ENCODE results near the gene AP3B1. TPM values are rescaled to one million over a fixed set of nuclear protein-coding genes. Genes with fewer than 3 reads are reported as not detected.

Gene AP3B1
- total RNA-seq, 1 donor from 2014 or later: 37.1 TPM

DNA sequence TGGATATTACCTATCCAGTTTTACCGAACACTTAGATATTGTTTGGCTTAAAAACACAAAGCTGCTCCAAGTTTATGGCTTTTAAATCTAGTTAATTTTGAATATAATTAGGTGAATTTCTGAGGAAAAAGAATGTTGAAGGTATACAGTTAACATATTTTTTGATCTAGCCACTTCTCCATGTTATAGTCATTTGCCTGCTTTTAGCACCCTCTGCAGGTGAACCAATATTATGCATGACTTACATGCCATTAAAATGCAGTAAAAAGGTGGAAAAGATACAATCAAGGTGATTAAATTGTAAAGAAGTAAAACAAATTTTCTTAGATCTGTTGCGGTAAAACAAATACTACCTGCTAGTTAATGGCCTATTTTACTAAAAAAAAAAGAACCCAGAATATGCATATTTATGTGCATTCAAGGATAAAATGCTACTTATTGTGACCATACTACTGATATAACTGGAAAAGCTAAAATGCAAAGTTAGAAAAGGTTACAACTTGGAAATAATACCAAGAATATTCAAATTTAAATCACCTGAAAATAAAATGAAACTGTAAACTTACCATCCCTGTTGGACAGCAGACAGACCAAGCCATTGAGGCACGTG is 132.1 kb downstream of the AP3B1 start:
- DNase-seq (ENCODE audit: low spot score): no peak

DNA sequence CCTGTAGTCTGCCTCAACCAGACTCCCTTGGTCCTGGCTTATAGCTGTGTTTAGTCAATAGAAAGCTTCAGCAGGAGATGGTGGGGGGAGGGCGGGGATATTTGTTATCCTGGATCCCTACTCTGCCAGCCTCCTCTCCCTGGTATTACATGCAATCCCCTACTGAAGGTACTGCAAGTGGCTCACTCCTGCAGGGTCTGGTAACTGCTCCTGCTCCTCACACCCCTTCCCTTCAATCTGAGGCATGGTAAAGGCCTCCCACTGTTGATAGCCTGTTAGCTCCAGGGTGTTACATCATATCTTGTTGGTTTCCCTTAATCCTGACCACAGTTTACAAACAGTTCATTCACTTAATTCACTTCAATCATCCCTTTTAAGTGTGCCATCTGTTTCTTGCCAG is 137.5 kb downstream of the AP3B1 start:
- DNase-seq (ENCODE audit: low spot score): no peak

DNA sequence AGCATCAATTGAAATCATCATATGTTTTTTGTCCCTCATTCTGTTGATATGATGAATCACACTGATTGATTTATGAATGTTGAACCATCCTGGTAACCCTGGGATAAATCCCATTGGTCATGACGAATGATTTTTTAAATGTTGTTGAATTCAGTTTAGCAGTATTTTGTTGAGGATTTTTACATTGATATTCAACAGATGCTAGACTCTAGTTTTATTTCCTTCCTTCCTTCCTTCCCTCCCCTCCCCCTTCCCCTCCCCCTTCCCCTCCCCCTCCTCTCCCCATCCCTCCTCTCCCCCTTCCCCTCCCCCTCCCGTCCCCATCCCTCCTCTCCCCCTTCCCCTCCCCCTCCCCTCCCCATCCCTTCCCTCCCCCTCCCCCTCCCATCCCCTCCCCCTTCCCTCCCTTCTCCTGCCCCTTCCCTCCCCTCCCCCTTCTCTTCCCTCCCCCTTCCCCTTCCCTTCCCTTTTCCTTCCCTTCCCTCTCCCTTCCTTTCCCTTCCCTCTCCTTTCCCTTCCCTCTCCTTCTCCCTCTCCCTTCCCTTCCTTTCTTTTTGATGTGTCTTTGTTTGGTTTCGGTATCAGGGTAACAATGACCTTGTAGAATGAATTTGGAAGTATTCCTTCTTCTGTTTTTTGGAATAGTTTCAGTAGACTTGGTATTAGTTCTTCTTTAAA is 142.8 kb downstream of the AP3B1 start:
- DNase-seq (ENCODE audit: low spot score): no peak

DNA sequence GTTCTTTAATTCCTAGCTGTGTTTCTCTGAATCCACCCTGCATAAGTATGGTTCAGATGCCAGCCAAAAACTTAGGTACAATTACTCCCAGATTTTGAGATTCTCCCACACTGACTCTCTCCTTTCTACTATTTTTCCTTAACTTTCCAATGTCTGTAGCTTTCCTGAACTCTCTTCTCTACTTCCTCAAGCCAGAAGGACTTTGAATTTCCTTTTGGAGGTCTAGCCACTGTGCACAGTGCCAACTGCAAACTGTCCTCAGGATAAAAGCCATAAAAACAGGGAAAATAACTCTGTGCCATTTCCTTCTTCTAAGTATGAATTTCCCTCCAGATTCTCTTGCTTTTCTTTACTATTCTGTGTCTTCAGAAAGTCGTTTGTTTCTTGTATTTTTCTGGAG is 157.2 kb downstream of the AP3B1 start:
- DNase-seq (ENCODE audit: low spot score): no peak

DNA sequence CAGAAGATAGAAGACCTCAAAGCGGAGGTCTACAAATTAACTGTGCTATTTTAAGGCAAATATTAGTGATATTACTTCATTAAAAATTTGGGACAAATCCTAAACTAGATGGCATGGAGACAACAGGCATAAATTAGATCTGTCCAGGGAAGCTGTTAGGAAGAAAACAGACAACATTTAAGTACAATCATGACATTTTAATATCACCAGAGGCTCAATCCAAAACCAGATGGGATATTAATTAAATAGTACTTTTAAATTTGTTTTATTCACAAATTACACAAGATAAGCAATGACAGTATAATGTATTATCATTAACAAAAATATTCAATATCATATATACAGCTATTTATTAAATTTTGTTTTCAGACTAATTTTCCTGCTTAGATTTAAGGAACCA is 161.1 kb downstream of the AP3B1 start:
- DNase-seq (ENCODE audit: low spot score): no peak

DNA sequence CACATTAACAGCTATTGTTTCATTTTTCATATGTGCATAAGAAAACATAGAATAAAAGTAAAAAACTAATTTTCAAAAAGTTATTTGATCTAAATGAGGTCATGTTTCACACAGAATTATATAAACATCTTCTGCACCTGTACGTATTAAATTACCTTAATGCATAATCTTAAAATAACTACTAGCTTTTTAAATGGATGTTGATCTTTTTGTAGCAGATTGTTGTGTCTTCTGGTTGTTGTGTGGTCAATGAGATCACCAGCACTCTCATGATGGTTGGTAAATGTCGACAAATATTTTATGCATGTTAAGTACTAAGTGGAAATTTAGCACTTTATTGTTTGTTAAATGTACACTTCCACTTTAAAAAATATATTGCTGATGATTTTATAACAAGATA is 162.0 kb downstream of the AP3B1 start:
- DNase-seq (ENCODE audit: low spot score): no peak

DNA sequence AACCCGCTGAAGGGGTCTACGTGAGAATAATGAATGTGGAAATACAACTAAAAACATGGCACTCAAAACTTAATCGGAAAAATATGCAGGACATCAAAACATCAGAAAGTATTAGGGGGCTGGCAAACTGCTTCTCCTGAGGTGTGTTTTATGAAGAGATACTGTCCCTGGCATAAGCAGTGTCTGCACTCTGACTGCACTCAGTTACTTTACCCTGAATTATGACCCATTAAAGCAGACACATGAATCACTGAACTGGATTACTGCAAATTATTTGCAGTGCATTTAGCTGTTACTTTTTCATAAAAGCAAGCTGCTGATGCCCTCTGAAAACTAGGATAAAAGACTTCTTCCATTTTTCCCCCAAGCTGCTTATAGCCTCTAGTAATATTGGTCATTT is 164.9 kb downstream of the AP3B1 start:
- DNase-seq (ENCODE audit: low spot score): no peak

DNA sequence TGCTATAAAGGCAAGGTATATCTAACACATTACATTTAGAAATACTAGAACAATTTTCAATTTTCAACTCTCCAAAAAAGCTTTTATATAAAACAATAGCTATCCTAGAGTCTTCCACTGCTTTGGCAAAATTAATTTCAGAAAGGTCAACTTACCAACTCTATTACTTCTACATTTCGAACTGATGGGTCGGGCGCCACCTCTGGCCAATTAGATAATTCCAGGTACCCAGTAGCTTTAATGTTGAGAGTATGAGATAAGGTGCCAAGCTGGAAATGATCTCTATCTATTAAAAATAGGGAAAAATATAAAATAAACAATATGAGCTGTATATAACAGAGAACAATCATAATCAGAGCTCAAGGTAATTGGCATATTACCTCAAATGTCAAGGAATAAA is 166.6 kb downstream of the AP3B1 start:
- DNase-seq (ENCODE audit: low spot score): no peak

DNA sequence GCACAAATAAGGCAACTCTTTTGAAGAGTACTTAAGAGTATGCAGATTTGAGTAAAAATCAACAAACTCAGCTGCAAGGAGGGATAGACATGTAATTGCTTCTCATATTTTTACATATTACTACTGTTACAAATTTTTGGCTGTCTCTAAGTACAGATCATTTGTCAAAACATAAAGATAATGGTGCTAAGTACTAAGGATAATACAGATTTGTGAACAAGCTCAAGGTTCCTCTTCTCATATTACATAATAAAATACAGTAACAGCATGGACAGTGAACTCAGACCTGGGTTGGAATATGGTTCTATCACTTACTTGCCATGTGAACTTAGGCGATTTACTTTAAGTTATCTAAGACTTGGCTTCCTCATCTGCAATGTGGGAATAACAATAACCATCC is 168.0 kb downstream of the AP3B1 start:
- no peak for DNase-seq (ENCODE audit: low spot score)

DNA sequence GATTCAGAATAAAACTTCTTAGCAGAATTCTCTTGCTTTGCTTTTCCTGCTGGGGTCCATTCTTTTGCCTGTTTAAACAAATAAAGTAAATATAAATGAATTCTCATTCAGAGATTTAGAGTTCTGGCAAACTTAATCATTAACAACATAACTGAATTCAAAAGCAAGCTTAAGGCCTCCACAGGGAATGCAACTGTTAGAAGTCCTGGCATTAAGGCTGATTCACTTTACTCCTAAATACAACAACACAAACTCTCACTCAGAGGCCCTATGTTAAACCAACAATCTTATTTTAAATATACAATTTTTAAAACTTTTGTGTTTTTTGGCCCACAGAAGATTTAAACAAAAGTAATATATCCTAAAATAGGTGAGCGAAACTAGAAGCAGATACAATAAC is 178.3 kb downstream of the AP3B1 start:
- no peak for DNase-seq (ENCODE audit: low spot score)

DNA sequence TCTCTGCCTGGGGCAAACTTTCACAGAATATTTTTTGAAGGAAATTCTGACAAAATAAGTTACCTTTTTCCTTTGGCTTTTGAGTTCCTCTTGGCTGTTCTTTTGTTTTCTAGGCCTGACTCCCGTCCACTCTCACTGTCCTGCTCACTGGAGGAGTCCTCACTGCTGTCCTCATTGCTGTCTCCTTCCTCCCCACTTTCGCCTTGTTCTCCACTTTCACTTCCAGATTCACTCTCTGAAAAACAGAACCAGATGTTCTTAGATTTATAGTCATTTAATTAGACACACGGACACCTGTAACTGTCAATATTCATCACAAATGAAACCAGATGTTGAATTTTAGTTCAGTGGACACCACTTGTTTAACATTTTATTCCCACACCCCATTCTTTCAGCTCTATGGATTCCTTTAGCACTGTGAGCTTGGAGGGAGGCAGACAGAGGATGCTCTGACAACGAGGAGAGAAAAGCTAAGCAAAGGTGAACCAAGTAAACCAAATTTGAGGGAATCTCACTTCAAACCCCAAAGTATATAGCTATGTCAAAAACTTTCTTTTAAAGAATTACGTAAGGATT is 180.7 kb downstream of the AP3B1 start:
- no peak for DNase-seq (ENCODE audit: low spot score)

DNA sequence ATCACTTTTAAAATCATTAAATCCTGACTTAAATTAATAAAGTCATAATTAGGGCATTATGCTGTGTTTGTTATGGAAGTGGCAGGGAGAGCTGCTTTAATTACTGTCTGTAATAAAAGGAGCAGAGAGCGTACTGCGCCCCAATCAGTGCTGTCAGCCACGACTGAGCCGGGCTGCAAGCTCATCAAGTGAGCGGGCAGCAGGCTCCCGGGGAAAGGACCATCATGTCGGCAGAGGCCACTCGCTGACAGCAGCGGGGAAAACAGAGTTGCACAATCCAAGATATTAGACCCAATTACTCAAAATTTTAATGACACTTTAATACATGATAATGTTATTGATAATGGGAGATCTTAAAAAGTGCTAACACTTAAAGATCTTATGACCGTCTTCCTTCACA is 181.6 kb downstream of the AP3B1 start:
- DNase-seq (ENCODE audit: low spot score): no peak

DNA sequence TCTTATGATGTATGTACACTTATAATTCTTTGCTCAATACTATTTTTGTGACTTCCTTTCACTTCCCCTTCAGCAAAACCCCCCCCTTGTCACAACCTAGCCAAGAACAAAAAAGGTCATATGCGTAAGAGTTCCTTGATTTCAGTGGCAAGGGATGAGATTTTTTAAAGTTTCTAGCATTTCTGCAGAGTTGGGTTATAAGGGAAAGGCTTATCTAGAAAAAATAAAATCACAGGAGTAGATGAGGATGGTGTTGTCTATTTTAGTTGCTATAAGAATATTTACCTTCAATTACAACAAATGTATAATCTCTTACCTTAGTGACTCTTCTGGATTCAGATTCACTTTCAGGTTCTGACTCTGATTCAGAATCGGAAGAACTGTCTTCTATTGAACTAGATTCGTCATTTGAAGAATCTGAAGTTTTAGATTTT is 184.6 kb downstream of the AP3B1 start:
- no peak for DNase-seq (ENCODE audit: low spot score)

DNA sequence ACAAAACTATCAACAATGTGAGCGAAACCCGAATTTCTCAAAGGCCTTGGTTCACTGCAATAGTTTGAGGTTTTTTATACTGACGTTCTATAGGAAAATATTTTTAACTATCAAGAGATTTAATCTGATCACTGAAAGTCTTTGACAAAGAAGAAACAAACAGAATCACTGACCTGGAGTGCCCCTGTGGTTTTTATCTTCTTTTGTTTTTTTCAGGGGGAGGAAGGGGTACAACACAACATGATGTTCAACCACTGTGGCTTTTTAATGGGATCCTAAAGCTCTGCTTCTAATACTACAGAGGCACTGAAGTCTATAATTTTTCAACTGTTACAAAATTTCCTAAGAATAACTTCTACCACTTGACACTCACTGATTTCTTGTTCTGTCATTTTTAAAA is 185.9 kb downstream of the AP3B1 start:
- DNase-seq (ENCODE audit: low spot score): no peak

DNA sequence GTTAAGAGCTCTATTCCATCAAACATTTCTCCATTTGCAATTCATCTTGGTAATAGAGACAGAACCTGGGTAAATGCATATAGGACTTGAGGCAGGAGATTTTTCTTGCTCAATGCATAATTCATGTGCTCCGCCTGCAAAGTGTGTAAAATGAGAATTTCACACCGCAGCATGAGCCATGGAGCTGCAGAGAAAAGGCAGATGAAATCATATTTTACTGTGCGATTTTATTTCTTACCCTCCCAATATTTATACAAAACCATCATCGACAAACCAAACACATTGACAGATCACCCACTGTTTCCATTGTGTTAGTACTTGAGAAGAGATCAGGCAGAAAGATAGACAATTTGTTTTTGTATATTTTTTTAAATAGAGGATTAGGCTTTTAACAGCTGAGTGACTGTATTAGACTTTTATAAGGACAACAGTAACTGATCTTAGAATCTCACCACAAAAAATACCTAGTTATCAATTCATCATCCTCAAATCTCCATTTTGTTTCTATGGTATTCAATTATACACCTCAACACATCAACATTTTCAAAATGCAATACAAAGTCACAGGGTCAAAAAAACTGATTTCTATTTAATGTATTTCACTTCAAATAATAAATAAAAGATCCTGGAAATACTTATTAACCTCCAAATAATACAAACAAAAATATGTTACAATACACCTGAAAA is 191.1 kb downstream of the AP3B1 start:
- no peak for DNase-seq (ENCODE audit: low spot score)

DNA sequence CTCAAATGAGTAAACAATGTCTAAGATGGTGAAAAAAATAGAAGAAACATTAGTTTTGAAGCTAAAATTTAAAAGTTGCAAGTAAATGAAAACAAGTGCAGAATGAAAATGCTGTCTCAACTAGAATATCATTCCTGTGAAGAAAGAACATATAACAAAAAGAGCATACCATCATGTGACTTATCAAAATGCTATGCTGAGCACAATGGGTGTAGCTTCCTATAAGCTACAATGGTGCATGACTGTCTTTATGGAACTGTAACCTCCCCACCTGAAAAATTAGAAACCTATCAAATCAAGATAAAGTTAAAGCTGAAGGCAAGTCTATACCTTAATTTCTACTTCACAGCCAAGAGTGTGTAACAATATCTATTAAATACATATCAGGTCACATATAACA is 192.0 kb downstream of the AP3B1 start:
- no peak for DNase-seq (ENCODE audit: low spot score)

DNA sequence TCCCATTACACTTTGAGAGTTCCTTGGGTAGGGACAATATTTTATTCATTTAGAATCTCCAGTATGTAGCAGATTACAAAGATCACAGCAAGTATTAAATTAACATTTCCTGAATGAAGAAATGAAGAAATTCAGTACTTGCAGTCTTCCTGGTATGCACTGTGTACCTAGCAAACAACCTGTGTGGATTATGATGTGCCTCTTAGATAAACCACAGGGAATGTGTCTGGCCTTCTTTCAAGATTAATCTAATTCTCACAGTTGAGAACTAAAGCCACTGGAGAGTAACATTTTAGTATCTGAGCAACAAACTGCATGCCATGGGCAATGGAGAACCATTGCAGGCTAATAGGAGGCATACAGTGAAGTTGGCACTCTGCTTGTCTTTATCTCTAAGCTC is 199.4 kb downstream of the AP3B1 start:
- DNase-seq (ENCODE audit: low spot score): no peak

DNA sequence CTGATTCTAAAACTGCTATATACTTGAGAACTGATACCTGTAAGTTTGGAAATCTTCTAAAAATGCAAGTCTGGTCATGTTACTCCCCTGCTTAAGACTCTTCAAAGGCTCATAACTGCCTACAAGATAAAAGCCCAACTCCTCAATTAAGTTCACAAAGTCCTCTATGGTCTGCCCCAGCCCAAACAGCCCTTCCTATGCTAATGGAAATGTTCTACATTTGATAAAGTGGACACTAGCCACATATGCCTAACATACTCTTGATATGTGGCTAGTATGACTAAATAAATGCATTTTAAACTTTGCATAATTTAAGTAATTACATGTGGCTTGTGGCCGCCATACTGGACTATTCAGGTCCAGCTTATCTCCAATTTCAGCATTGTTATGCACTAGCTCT is 204.5 kb downstream of the AP3B1 start:
- DNase-seq (ENCODE audit: low spot score): no peak

DNA sequence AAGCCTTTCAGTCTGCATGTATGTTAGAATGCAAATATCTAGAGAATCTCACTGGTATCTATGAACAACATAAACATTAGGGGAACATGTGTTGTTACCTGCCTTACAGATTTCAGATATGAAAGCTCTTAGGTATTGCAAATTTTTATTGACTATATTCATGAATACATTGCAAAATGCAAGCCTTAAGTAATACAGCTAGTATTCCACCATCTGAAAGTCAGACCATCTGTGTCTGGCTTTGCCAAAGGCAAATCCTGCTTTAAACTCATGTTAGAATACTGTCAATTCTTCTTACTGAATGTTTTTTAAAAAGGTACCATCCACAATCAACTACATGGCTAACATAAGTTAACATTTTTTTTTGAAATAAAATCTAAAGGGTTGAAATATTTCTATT is 215.6 kb downstream of the AP3B1 start:
- no peak for DNase-seq (ENCODE audit: low spot score)

DNA sequence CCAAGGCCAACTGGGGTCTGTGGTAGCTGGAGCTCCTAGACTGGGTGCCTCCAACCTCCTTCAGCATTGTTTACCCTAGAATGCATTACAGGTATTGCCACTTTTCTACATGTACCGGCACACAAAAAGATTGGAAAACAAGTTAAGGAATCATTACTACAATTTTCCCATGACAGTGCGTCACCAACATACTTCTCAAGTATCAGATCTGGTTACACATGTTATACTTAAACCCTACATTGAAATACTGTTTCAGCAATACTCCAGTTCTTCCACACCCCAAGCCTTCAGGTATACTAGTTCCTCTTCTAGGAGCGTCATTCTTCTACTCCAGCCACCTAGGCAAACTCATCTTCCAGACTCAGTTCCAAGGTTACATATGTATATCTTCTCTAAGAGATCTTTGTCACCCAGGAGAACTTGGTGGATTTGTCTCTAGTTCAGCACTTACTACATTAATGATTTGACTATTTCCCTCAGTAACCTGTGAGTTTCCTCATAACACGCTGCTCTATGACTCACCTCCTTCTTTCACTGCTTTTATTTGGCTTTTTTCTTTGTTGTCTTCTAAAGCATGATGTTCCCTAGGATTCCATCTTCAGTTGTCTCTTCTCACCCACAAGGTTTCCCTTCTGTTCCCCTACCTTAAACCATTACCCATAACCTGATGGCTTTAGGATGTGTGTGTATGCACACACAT is 217.0 kb downstream of the AP3B1 start:
- DNase-seq (ENCODE audit: low spot score): no peak

DNA sequence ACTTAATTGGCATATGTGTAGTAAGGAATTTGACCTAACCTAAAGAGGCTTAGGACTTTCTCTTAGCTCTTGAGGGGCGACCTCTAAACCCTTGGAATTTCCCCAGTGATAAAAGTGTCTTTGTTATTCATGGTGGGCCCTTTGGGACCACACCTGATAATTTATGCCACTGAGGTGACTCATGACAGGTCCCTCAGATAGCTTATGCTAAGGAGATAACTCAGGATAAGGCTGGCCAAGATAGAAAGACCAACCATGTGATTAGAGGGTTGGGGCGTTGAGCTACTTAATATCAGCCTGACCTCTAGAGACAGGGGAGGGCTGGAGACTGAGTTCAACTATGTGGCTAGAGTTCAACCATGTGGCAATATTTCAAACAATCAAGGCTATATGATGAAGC is 218.1 kb downstream of the AP3B1 start:
- DNase-seq (ENCODE audit: low spot score): no peak

DNA sequence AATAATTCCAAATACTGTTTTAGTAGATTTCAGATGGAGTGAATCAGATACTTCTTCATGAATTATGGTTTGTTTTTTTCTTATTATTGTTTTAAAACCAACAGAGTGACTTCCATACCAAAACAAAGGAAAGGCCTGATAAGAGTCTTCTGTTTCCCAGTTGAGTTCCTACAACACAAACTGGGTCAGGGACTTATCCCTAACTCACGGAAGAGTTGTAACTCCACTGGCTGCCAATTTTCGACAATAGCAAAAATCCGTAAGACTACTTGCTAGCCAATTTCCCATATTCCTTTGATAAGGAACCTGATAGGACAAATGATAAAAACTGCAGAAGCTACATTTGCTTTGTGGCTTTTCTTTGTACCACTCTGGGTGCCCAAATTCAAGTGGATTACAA is 219.2 kb downstream of the AP3B1 start:
- DNase-seq (ENCODE audit: low spot score): no peak

All from mucosa of gallbladder (tissue), 1 donor.